H7 (cell line): Measurements from ENCODE around the gene TMC1. TPM values are rescaled to one million over a fixed set of nuclear protein-coding genes. Genes with fewer than 3 reads are reported as not detected.
A peak's percentile ranks its signal among the peaks of the same experiment; 100 is the strongest.
"Not testable (repeated sequence)": the region's sequence is repeated elsewhere in the genome, so short reads cannot be mapped to it uniquely, and the experiment has no call there.

Experiments
- DNase-seq: peaks from one replicate; pipeline ENCODE4 v3.0.0; 2012
- H3K27me3 ChIP-seq: 2 replicates; pipeline ENCODE4 v1.6.0; 2011; ENCODE audit warnings: mild to moderate bottlenecking, low read length; ENCODE audit not compliant: control insufficient read depth, insufficient read depth
- H3K36me3 ChIP-seq: replicated peaks from 2 replicates; pipeline ENCODE4 v1.5.1; 2011; ENCODE audit warnings: low read length; ENCODE audit not compliant: control insufficient read depth, insufficient read depth
- H3K4me3 ChIP-seq: 2 replicates; pipeline ENCODE4 v1.5.1; 2011; ENCODE audit warnings: low read depth, mild to moderate bottlenecking, control low read depth, low read length, moderate library complexity; ENCODE audit not compliant: insufficient read depth
- total RNA-seq: library from RNA; depleted of rRNA; stranded (reverse); fragments of >200 nt; shearing (Covaris generic); gene quantifications from 2 replicates; pipeline ENCODE4 v1.2.3, GENCODE V29; 2014

TMC1 gene
- total RNA-seq, 1 experiment from 2014 or later = not detected

DNA sequence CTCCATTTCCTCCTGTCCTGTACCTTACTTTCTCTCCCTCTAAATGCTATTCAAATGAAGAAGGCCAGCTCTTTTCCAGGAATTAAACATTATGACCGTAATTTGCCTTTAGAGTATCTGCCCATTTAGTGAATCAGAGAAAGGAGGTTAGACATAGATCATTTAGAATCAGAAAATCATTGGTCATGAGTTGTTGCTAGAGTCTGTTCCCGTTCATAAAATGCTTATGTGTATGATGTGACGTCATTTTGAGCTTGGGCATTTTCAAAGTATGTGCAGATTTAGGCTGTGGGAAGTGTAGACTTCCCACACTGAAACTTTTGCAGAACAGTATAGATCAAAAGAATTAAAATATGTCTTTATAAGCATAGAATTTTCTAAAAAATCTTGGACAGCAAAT, 268.5 kb downstream of the TMC1 start:
- H3K4me3 ChIP-seq = no peak overlapping the region
- DNase-seq = no peak
- H3K36me3 ChIP-seq = no peaks in the 10 kb centered on the region
- no peaks in the 10 kb centered on the region for H3K27me3 ChIP-seq

DNA sequence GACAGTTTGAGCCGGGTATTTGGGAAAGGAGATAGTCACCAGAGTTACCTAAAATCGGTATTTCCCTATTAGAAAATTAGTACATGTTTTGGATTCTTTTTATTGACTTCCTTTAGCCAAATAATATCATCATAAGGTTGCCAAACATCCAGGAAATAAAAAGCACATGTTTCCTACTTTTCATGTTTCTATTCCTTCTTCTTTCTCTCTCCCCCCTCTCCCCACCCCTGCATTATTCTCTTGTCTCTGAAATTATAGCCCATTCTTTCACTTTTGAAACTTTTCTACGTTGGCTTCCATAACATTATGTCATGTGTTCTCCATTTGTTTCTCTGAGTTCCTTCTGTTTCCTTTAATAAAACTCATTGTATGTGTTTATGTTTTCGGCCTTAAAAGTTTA, 269.6 kb downstream of the TMC1 start:
- DNase-seq = no peak
- no peaks in the 10 kb centered on the region for H3K36me3 ChIP-seq

DNA sequence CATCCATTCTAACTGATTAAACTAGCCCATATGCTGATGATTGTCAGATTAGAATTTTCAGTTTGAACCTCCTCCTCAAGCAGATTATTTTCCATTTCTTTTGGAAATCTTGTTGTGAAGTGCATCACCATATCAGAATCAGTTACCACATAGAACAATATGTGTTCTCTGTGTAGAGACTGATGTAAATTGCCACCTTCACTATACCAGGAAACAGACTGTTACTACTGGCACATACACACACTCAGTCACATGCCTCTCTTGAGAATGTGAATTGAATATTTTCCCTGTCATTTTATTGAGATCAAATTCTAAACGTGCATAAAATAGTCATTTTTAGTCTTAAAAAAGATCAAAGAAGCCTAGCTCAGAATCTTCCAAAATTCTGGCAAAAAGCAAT, 270.0 kb downstream of the TMC1 start:
- DNase-seq = no peak
- Histone ChIP-seq H3K27me3 (no peaks in the 10 kb centered on the region), H3K36me3 (no peaks in the 10 kb centered on the region), H3K4me3 (no peak overlapping the region)

More for the DNA sequence above, 269.6 kb downstream of the TMC1 start:
- no peaks in the 10 kb centered on the region for H3K27me3 ChIP-seq
- no peak overlapping the region for H3K4me3 ChIP-seq

DNA sequence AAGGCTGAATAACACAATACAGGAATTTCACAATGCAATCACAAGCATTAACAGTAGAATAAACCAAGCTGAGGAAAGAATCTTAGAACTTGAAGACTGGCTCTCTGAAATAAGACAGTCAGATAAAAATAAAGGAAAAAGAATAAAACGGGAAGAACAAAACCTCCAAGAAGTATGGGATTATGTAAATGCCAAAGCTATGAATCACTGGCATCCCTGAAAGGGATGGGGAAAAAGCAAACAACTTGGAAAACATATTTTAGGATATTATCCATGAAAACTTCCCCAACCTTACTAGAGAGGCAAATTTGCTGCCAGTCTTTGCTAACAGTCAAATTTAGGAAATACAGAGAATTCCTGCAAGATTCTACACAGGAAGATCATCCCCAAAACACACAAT, 273.5 kb downstream of the TMC1 start:
- DNase-seq = no peak
- H3K36me3 ChIP-seq = no peaks in the 10 kb centered on the region
- H3K4me3 ChIP-seq = no peak overlapping the region
- H3K27me3 ChIP-seq = no peaks in the 10 kb centered on the region

DNA sequence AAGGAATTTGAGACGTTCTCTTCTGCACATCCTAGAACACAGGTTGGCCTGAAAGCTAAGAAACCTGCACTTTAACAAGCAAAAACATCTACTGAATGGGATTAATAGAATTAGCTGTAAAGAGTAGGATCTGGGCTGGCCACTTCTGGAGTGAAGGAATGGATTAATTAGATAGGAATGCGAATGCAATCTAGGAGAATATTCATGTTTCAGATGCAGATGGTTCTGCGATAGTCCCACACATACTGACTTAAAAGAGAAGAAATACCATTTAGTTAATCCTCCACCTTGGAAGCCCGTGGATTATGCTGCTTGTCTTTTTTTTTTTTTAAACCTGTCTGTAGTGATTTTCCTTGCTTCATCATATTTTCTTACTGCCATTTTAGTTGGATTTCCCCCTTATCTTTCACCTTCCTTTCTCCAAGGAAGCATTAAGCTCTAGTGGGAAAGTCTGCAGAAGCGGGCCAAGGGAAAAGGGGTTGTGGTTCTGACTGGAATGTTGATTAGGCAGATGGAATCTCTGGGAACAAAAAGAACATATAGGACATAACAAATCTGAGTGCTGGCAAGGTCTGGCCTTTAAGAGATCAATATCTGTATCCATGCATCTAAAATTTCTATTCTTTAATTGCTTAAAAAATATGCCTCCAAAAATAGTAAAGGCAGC, 279.1 kb downstream of the TMC1 start:
- no peak overlapping the region for H3K4me3 ChIP-seq

DNA sequence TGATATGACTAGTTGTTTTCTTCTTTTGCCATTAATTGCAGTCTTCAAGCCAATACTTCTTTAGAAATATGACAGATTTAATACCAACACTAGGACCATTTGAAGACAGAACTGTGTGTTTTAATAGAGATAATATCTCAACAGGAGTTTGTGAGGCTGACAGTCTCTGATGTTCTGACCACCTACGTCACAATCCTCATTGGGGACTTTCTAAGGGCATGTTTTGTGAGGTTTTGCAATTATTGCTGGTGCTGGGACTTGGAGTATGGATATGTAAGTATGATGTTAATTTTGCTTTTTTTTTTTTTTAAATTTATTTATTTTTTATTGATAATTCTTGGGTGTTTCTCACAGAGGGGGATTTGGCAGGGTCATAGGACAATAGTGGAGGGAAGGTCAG, 283.8 kb downstream of the TMC1 start:
- H3K36me3 ChIP-seq = no peaks in the 10 kb centered on the region; the same call in 1 of the 2 replicates
- H3K4me3 ChIP-seq = no peak overlapping the region
- no peaks in the 10 kb centered on the region for H3K27me3 ChIP-seq
- DNase-seq = no peak

More for the DNA sequence above, 279.1 kb downstream of the TMC1 start:
- peak; percentile 4 for DNase-seq
- H3K36me3 ChIP-seq = no peaks in the 10 kb centered on the region
- H3K27me3 ChIP-seq = no peaks in the 10 kb centered on the region

DNA sequence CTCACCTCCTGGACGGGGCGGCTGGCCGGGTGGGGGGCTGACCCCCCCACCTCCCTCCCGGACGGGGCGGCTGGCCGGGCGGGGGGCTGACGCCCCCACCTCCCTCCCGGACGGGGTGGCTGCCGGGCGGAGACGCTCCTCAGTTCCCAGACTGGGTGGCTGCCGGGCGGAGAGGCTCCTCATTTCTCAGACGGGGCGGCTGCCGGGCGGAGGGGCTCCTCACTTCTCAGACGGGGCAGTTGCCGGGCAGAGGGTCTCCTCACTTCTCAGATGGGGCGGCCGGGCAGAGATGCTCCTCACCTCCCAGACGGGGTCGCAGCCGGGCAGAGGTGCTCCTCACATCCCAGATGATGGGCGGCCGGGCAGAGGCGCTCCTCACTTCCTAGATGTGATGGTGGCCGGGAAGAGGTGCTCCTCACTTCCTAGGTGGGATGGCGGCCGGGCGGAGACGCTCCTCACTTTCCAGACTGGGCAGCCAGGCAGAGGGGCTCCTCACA, 285.0 kb downstream of the TMC1 start:
- not testable (repeated sequence) for DNase-seq, H3K4me3 ChIP-seq, H3K27me3 ChIP-seq, H3K36me3 ChIP-seq

DNA sequence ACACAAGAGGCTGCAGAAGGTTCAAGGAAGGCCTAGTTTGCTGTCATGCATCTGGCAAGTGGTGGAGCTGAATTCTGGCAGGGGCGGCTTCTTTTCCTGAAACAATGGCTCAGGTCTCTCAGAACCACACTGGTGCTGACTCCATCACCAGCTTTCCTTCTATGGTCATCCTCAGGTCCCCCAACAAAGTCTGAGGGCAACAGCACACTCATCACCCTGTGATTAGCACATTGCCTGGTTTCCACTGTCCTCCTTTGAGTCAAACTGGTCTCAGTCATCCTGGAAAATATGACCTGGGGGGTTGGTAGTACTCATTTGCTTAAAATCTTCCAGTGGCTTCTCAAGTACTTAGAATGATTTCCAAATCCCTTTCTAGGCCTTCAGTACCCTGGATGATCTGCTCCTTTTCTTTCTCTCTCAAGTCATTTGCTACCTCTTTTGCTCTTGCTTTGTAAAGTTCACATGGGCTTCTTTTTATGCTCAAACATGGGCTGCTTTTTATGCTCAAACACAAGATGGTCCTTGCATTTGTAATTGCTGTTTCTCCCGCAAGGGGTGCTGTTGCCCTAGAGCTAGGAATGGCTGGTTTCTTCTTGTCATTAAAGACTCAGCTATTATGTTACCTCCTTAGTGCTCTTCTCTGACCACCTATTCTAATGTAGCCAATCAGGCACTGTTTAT, 286.5 kb downstream of the TMC1 start:
- no peak overlapping the region for H3K4me3 ChIP-seq
- DNase-seq = peak; percentile 31
- no peaks in the 10 kb centered on the region; the same call in 1 of the 2 replicates for H3K36me3 ChIP-seq

DNA sequence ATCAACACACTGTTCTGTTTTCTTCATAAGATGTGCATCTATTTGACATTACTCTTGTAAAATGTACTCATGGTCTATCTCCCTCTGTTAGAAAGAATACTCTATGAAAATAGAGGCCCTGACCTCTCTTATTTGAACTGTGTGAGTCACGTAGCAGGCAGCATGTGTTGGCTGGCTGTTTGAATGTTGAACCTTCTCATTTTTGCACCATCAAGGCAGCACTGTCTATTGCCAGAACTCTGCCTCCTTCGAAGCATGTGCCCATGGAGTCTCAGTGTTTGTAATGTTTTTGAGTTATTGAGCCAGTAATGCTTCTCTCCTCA, 287.0 kb downstream of the TMC1 start:
- Histone ChIP-seq H3K27me3 (no peaks in the 10 kb centered on the region), H3K36me3 (no peaks in the 10 kb centered on the region; the same call in 1 of the 2 replicates), H3K4me3 (no peak overlapping the region)
- DNase-seq = no peak

More for the DNA sequence above, 286.5 kb downstream of the TMC1 start:
- no peaks in the 10 kb centered on the region for H3K27me3 ChIP-seq

DNA sequence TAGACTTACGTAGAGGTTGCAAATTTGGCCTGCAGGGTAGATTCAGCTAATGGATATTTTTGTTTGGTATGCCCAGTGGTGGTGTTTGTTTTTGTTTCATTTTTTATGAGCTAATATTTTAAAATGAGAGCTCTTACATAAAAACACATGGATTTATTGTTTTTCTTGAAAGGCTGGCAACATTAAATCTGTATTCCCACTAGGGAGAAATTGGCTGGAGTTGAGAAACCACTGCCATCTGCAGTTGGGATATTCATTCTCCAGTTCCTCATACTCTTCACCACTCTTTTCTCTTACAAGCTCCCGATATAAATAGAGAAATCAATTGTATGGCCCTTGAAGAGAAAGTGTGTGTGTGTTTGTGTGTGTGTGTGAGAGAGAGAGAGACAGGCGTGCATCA, 288.2 kb downstream of the TMC1 start:
- H3K36me3 ChIP-seq = no peaks in the 10 kb centered on the region; the same call in 1 of the 2 replicates
- H3K27me3 ChIP-seq = no peaks in the 10 kb centered on the region
- DNase-seq = no peak
- H3K4me3 ChIP-seq = no peak overlapping the region

DNA sequence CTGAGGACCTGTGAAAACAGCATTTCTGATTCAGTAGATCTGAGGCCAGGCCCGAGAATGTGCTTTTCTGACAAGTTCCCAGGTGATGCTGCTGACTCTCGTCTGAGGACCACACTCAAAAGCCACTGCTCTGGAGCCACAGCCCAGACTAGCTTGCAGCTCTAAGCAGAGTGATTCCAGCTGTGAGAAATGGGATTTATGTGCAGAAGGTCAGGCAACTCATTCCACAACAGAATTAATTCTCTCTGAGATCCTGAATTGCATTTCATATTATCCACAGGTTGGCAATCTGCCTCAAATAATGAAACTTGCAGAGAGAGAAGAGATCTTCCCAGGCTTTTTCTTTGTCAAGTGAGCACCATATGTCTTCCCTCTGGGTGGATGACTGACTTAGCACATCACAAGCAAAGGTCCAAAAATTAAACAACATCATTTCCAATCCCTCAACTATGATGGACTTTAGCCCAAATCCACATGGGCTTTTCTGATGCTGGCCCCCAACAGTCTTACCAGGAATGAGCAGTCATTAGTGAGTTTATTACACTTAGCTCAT, 291.2 kb downstream of the TMC1 start:
- no peaks in the 10 kb centered on the region for H3K27me3 ChIP-seq
- DNase-seq = no peak
- H3K4me3 ChIP-seq = no peak overlapping the region
- H3K36me3 ChIP-seq = no peaks in the 10 kb centered on the region; the same call in 1 of the 2 replicates

DNA sequence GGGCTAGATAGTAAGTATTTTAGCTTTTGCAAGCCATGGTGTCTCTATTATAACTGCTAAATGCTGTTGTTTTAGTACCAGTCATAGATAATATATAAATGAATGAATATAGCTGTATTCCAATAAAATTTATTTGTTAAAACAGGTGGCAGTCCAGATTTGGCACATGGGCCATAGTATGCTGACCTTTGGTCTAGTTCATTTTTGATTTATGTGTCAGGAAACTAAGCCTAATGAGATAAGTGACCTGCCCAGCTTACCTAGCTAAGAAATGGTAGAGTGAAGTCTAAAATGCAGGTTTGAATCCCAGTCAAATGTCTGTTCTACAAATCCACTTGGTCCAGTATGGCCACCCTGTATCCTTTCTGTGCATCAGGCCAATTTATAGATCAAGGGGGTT, 292.1 kb downstream of the TMC1 start:
- no peak overlapping the region for H3K4me3 ChIP-seq
- no peak for DNase-seq
- no peaks in the 10 kb centered on the region for H3K27me3 ChIP-seq
- no peaks in the 10 kb centered on the region; the same call in 1 of the 2 replicates for H3K36me3 ChIP-seq

DNA sequence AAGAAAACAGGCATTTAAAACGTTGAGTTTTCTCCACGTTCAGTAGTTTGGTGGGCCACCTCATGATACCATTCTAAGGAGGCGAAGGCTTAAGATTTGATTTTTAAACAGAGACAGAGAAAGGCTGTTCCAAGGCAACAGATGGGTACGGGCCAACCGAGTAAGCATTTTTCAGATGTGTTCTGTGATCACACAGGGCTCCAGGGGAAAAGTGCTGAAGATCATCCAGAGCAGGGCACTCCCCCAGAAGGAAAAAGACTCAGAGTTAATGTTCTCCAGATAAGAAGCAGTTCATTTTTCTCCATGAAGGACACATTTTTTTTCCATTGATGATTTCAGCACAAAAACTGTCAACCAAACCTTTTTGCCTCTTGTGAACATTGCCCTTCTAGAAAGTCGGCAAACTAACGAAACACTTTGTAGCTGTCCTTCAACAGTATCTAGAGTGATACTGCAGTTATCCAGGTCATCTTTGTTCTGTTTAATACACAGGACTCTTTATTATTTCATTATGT, 292.7 kb downstream of the TMC1 start:
- H3K4me3 ChIP-seq = no peak overlapping the region
- no peaks in the 10 kb centered on the region for H3K27me3 ChIP-seq
- no peak for DNase-seq
- no peaks in the 10 kb centered on the region for H3K36me3 ChIP-seq

DNA sequence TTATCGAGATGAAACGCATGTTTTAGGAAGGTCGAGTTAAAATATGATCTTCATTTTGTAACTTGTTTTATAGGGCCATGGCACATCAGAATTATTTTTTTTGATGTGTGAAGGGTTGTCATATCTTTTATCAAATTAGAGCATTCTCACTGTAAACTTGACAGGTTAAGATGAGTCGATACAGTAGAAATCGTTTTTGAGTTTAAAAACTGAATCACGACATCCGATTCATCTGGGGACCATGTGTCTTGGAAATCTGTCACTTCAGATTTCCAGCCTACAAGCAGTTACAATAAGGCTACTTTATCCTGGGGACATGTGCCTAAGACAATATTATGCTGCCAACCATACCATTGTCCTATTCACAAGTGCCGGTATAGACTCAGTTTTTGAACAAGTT, 295.3 kb downstream of the TMC1 start:
- DNase-seq = no peak
- no peaks in the 10 kb centered on the region for H3K27me3 ChIP-seq
- H3K36me3 ChIP-seq = no peaks in the 10 kb centered on the region
- no peak overlapping the region for H3K4me3 ChIP-seq

DNA sequence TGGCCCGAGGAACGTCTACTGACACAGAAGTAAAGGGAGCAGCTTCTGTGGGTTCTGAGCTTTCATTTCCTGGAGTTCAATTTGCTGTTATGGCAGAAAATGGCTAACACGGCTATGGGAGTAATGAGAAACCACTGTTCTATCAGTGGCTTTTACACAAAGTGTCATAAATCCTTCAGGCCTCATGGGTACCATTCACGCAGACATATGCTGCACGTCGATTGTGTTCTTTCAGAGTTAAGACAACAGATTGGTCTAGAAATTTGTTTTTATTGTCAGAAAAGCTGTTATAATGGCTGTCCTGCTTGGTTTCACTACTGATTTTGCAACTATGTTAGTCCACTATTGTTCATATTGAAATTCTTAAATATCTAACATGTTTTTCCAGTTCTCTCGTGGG, 296.0 kb downstream of the TMC1 start:
- DNase-seq = no peak
- Histone ChIP-seq H3K27me3 (no peaks in the 10 kb centered on the region), H3K36me3 (no peaks in the 10 kb centered on the region), H3K4me3 (no peak overlapping the region)
